ENCODE measurements around the gene ADA. TPM values are rescaled to one million over a fixed set of nuclear protein-coding genes. Genes with fewer than 3 reads are reported as not detected.
"Not testable (repeated sequence)": the region's sequence is repeated elsewhere in the genome, so short reads cannot be mapped to it uniquely, and the experiment has no call there.

The ADA gene
- total RNA-seq = 11.1 and 16.3 TPM in 2 replicates

GRCh38 chr20:44651684-44652423, at the start of gene ADA:
Gene ADA, minus strand, starts transcription at chr20:44651699. Its CDS starts 92 bp downstream, at chr20:44651607.
- DNase-seq (ENCODE audit: low read depth in 2 of 2) = peak; percentile 67 to 72

GRCh38 chr20:44700306-44700705, 48.8 kb upstream of the ADA start:
- DNase-seq (ENCODE audit: low read depth in 2 of 2) = no peak

GRCh38 chr20:44698351-44698750, 46.9 kb upstream of the ADA start:
- DNase-seq (ENCODE audit: low read depth in 2 of 2) = no peak

- not testable (repeated sequence) for DNase-seq (ENCODE audit: low read depth in 2 of 2)
Observed at GRCh38 chr20:44697041-44697440, 45.5 kb upstream of the ADA start.

GRCh38 chr20:44696315-44696714, 44.8 kb upstream of the ADA start:
- no peak for DNase-seq (ENCODE audit: low read depth in 2 of 2)

GRCh38 chr20:44695674-44696300, 44.3 kb upstream of the ADA start:
- peak in 1 of 2 donors; percentile 61 for DNase-seq (ENCODE audit: low read depth in 2 of 2)

- DNase-seq (ENCODE audit: low read depth in 2 of 2) = no peak
Observed at GRCh38 chr20:44695295-44695673, 43.8 kb upstream of the ADA start.

- no peak for DNase-seq (ENCODE audit: low read depth in 2 of 2)
Observed at GRCh38 chr20:44694159-44694558, 42.7 kb upstream of the ADA start.

- DNase-seq (ENCODE audit: low read depth in 2 of 2) = no peak
Observed at GRCh38 chr20:44693627-44694026, 42.1 kb upstream of the ADA start.

- peak; percentile 94 to 97 for DNase-seq (ENCODE audit: low read depth in 2 of 2)
Observed at GRCh38 chr20:44692932-44693480, 41.5 kb upstream of the ADA start.

- DNase-seq (ENCODE audit: low read depth in 2 of 2) = no peak
Observed at GRCh38 chr20:44691424-44692423, 40.2 kb upstream of the ADA start.

GRCh38 chr20:44690781-44691423, 39.4 kb upstream of the ADA start:
- peak in 1 of 2 donors; percentile 43 for DNase-seq (ENCODE audit: low read depth in 2 of 2)

GRCh38 chr20:44689809-44690208, 38.3 kb upstream of the ADA start:
- no peak for DNase-seq (ENCODE audit: low read depth in 2 of 2)

GRCh38 chr20:44688053-44688625, 36.6 kb upstream of the ADA start:
- peak; percentile 75 to 76 for DNase-seq (ENCODE audit: low read depth in 2 of 2)

GRCh38 chr20:44686934-44687333, 35.4 kb upstream of the ADA start:
- no peak for DNase-seq (ENCODE audit: low read depth in 2 of 2)

- DNase-seq (ENCODE audit: low read depth in 2 of 2) = no peak
Observed at GRCh38 chr20:44684047-44684967, 32.8 kb upstream of the ADA start.

- DNase-seq (ENCODE audit: low read depth in 2 of 2) = peak; percentile 59 to 61
Observed at GRCh38 chr20:44683263-44684046, 32.0 kb upstream of the ADA start.

- DNase-seq (ENCODE audit: low read depth in 2 of 2) = no peak
Observed at GRCh38 chr20:44681796-44682566, 30.5 kb upstream of the ADA start.
